ENCODE data around the gene FASTK.

Gene FASTK

GRCh38 chr7:151063212-151063561 is 17.4 kb downstream of the FASTK start:
- FAIRE-seq = no peak

GRCh38 chr7:151062399-151063211 is 18.0 kb downstream of the FASTK start:
- FAIRE-seq = no peak

- no peak for FAIRE-seq
Observed at GRCh38 chr7:151062111-151062398, 18.6 kb downstream of the FASTK start.

GRCh38 chr7:151061213-151062110 is 19.1 kb downstream of the FASTK start:
- no peak for FAIRE-seq

GRCh38 chr7:151060416-151061212 is 20.0 kb downstream of the FASTK start:
- FAIRE-seq = no peak

GRCh38 chr7:151060113-151060415 is 20.5 kb downstream of the FASTK start:
- no peak for FAIRE-seq

DNA sequence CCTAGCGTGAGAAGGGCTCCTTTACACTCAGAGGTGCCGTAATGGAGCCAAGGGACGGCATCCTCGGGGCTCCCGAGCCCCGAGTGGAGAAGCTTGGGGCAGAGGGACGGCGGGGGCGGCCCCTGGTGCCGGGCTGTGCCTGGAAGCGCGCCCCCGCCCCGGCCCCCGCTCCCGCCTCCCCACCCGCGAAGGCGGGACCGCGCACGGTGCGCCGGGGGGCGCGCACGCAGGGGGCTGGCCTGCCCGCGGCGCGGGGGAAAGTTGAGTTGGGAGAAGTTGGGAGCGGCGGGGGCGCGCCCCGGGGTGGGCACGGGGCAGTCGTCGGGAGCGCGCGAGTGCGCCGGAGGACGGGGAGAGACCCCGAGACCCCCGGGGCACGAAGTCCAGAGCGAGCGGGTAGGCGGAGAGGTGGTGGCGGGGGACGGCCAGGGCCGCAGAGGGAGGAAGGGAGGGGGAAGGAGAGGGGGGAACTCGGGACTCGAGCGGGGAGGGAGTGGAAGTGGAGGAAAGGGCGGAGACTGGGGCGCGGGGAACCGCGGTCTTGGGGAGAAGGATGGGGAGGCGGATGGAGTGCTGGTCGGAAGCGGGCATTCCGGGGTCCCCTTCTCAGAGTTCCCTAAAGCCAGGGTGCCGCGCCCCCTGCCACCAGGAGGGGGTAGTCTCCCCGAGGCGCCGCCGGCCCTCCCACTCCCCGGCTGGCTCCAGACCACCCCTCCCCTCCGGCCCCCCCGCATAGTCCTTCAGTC is 21.1 kb downstream of the FASTK start, which contains the start of gene SLC4A2:
SLC4A2 (plus strand) TSS at position 223 of the 746 bp plus-strand sequence. CDS start 2,399 bp downstream, outside the sequence.
- no peak for FAIRE-seq

DNA sequence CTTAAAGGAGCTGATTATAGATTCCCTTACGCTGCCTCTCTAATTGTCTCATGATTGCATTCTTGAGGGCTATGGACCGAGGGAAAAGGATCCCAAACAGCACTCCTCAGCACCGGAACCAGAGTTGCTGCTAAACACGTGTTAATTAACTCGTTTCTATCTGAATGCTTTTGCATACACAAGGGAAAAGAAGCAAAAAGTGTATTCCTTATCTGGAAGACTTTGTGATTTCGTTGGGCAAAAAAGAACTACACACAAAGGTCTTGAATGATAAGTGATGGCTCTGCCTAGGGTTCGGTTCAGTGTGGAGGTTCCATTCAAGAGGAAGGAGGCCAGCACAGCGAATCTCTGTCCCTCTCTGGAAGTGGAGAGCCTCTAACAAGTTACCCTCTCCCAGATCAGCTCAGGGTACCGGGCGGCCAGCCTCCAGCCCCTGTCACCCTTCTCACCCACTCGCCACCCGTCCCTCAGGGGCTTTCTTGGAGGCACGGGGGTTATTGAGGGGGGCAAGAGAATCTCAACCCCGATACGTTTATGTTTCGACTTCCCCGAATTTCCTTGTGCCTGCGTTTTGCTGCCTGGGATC is 21.7 kb downstream of the FASTK start:
- no peak for FAIRE-seq

GRCh38 chr7:151057989-151058780 is 22.4 kb downstream of the FASTK start:
- no peak for FAIRE-seq

- no peak for FAIRE-seq
Observed at GRCh38 chr7:151057506-151057988, 23.1 kb downstream of the FASTK start, which contains the start of gene CDK5. TSS of gene CDK5 (minus strand) at chr7:151057897. CDS start at chr7:151057848, 49 bp downstream.

- FAIRE-seq = no peak
Observed at GRCh38 chr7:151056666-151057505, 23.7 kb downstream of the FASTK start.

GRCh38 chr7:151056283-151056665 is 24.3 kb downstream of the FASTK start:
- no peak for FAIRE-seq

- no peak for FAIRE-seq
Observed at GRCh38 chr7:151053751-151054150, 26.9 kb downstream of the FASTK start.

GRCh38 chr7:151053096-151053495 is 27.5 kb downstream of the FASTK start:
- no peak for FAIRE-seq

GRCh38 chr7:151051108-151051507 is 29.5 kb downstream of the FASTK start:
- FAIRE-seq = no peak

GRCh38 chr7:151048911-151049463 is 31.6 kb downstream of the FASTK start:
- no peak for FAIRE-seq

DNA sequence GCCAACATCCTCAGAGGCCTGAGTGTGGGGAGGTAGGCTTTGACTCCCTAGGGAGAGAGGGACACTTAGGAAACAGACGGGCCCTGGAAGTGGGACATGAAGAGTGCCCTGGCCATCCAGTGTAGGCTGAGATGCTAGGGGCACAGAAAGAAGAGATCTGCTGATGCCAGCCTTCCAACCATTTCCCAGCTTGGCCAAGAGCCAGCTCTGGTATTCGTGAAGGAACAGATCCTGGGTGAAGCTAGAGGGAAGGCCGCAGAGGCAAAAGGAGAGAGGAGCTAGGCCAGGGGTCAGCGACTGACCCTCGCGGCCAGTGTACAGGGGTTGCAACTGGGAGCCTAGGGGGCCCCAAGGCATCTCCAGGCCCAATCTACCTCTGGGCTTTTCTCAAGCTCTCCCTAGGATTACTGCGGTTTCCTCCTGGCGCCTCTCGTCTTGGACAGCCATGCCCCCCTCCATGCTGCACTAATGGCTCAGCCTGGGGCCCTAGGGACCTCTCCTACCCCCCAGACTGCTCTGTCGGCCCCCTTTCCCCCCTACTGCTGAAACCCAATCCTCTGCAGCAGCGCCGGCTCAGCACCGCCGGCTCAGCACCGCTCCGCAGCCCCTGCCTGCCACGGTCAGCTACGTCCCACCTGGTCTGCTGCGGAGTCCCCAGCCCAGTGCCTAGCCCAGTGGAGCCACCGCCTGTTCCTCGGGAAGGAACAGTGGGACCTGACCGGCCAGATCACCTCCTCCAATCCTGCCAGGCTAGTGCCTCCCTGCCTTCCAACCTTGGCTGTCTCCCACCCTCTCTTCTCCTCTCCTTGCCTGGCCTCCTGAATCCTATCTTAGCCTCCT is 32.4 kb downstream of the FASTK start, which contains the start of gene ASIC3:
ASIC3 (plus strand) TSS at position 556 of the 840 bp plus-strand sequence. CDS start 355 bp downstream, outside the sequence.
- FAIRE-seq = no peak

Measured in colon (tissue), 2 donors.